C4-2B (cell line): Measurements from ENCODE around the gene FZD10.

Source experiments
- H3K27ac ChIP-seq: fragments of 450-650 bp; 2 replicates; pipeline ENCODE4 v1.5.1; 2017
- CTCF ChIP-seq: fragments of 450-650 bp; conservative IDR thresholded peaks from 2 replicates; pipeline ENCODE4 v1.5.1; 2017; ENCODE audit warnings: mild to moderate bottlenecking
- ZFX ChIP-seq: fragments of 450-650 bp; IDR thresholded peaks from 2 replicates; pipeline ENCODE4 v1.6.1; 2017

The FZD10 gene

GRCh38 chr12:130169924-130170323, 7.7 kb downstream of the FZD10 start:
- TF ChIP-seq ZFX (no peak), CTCF (no peak)
- H3K27ac ChIP-seq = no peak overlapping the region

- TF ChIP-seq CTCF (no peak), ZFX (no peak)
- H3K27ac ChIP-seq = no peak overlapping the region
Observed at GRCh38 chr12:130170611-130171010, 8.3 kb downstream of the FZD10 start.

GRCh38 chr12:130177635-130178242, 15.5 kb downstream of the FZD10 start:
- TF ChIP-seq CTCF (no peak), ZFX (no peak)
- H3K27ac ChIP-seq = no peak overlapping the region

- no peak for TF ChIP-seq ZFX
- no peak overlapping the region for H3K27ac ChIP-seq
Observed at GRCh38 chr12:130178282-130178681, 16.0 kb downstream of the FZD10 start.

DNA sequence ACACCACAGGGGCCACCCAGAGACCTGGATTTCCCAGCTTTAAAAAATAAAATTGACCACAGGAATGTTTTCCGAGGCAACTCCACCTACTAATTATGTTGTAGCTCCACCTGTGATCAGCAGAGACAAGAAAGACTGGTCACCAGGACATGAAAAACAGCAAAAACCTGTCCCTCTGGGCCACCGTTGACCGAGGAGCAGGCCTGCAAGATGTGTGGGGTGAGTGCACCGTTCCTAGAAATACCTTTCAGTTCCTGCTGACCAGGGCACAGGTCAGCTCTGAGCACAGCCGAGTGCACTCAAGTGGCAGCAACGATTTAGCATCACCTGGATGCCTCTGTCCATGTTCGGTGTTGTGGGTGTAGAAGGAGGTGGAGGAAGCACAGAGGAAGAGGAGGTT, 16.9 kb downstream of the FZD10 start:
- no peak overlapping the region for H3K27ac ChIP-seq
- TF ChIP-seq CTCF = no peak
- no peak for TF ChIP-seq ZFX

DNA sequence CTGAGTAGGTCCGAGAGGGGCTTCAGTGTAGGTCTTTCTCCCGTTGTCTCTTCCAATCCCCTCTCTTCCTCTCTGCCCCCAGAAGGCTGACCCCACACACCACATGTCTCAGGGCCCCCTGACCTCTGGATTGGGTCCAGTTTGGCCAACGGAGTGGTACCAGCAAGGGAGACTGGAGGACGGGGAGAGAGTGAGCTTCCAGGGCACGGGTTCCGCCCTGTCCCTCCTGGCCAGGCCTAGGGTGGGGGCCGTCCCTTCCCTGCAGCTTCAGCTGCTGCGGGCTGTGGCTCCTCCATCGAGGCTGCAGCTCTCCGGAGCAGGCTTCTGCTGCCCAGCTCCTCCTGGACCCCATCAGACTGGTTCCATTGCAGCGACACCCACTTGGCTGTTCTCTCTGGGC, 17.4 kb downstream of the FZD10 start:
- TF ChIP-seq ZFX = no peak
- no peak for TF ChIP-seq CTCF

GRCh38 chr12:130181211-130181610, 18.9 kb downstream of the FZD10 start:
- TF ChIP-seq ZFX (no peak), CTCF (no peak)
- H3K27ac ChIP-seq = no peak overlapping the region

More for the DNA sequence above, 17.4 kb downstream of the FZD10 start:
- H3K27ac ChIP-seq = no peak overlapping the region
